Breast epithelium (tissue), 4 donors: ENCODE results near the gene EFEMP1. TPM values are rescaled to one million over a fixed set of nuclear protein-coding genes. Genes with fewer than 3 reads are reported as not detected.
"Not testable (repeated sequence)": the region's sequence is repeated elsewhere in the genome, so short reads cannot be mapped to it uniquely, and the experiment has no call there.

ENCODE experiments used
- DNase-seq, 2 donors: peaks; one replicate each; pipeline ENCODE4 v3.0.0-alpha.2; 2019; ENCODE audit warnings: low spot score in 2 of 2
- H3K27ac ChIP-seq, 2 donors: fragments of 200-600 bp; sonication (generic) in 1 of 2; one replicate each; pipeline ENCODE4 v1.5.1; 2016 to 2019; ENCODE audit warnings: mild to moderate bottlenecking in 1 of 2
- H3K27me3 ChIP-seq, 2 donors: fragments of 200-600 bp; sonication (generic) in 1 of 2; one replicate each; pipeline versions ENCODE4 v1.5.1 to v1.6.0; 2017 to 2019; ENCODE audit warnings: control low read depth in 1 of 2, mild to moderate bottlenecking in 1 of 2
- H3K36me3 ChIP-seq: fragments of 200-600 bp; one replicate; pipeline ENCODE4 v1.5.1; 2019
- H3K4me1 ChIP-seq, 2 donors: fragments of 200-600 bp; sonication (generic); one replicate each; pipeline ENCODE4 v1.5.1; 2016 to 2019; ENCODE audit warnings: control low read depth in 1 of 2
- H3K4me3 ChIP-seq, 3 donors: fragments of 200-600 bp; sonication (generic); 1 replicate in 2 of 3; 2 replicates in 1 of 3; pipeline ENCODE4 v1.5.1; 2016 to 2019; ENCODE audit warnings: mild to moderate bottlenecking in 3 of 3, moderate library complexity in 2 of 3
- H3K9me3 ChIP-seq, 2 donors: fragments of 200-600 bp; sonication (generic) in 1 of 2; one replicate each; pipeline ENCODE4 v1.5.1; 2016 to 2019; ENCODE audit warnings: control low read depth in 1 of 2
- CTCF ChIP-seq, 3 donors: fragments of 450-650 bp; IDR thresholded peaks; one replicate each; pipeline ENCODE4 v1.5.1; 2016 to 2017; ENCODE audit warnings: antibody characterized with exemption in 3 of 3, mild to moderate bottlenecking in 3 of 3, moderate library complexity in 3 of 3
- POLR2A ChIP-seq: fragments of 450-650 bp; IDR thresholded peaks from one replicate; pipeline ENCODE4 v1.6.1; 2016; ENCODE audit warnings: antibody characterized with exemption, mild to moderate bottlenecking, moderate library complexity
- POLR2AphosphoS5 ChIP-seq, 3 donors: sonication (generic); formaldehyde crosslinking; IDR thresholded peaks; one replicate each; pipeline ENCODE4 v1.6.1; 2017; ENCODE audit warnings: antibody characterized with exemption in 3 of 3
- intact Hi-C: fragments of 100-400 bp; cut with DNase I; formaldehyde crosslinking; loops from one replicate; pipeline ENCODE4 v1.15.1; 2023; ENCODE audit warnings: low total_unique reads
- total RNA-seq, 3 donors: library from RNA; depleted of rRNA; stranded (reverse); fragments of >200 nt; gene quantifications; one replicate each; pipeline ENCODE4 v1.1.0, GENCODE V29; 2016

EFEMP1 gene
- total RNA-seq, 3 donors from 2014 or later: 186 to 445 (median 273) TPM

GRCh38 chr2:55827855-55828254, 95.7 kb downstream of the EFEMP1 start:
- no peaks in the 10 kb centered on the region for H3K4me1 ChIP-seq
- H3K36me3 ChIP-seq: no peaks in the 10 kb centered on the region
- H3K27me3 ChIP-seq: no peaks in the 10 kb centered on the region
- intact Hi-C loops: no loop called here
- H3K27ac ChIP-seq: no peak overlapping the region
- DNase-seq: no peak
- no peaks in the 10 kb centered on the region for H3K9me3 ChIP-seq
- H3K4me3 ChIP-seq: no peak overlapping the region
- no peak for TF ChIP-seq CTCF (IDR thresholded peaks at IDR 0.05)
- TF ChIP-seq POLR2A: no peak
- no peak for TF ChIP-seq POLR2AphosphoS5 (IDR thresholded peaks at IDR 0.05)

GRCh38 chr2:55827428-55827827, 96.2 kb downstream of the EFEMP1 start:
- H3K27me3 ChIP-seq, H3K9me3 ChIP-seq, intact Hi-C loops, H3K36me3 ChIP-seq, H3K27ac ChIP-seq, DNase-seq, H3K4me1 ChIP-seq, H3K4me3 ChIP-seq: not testable (repeated sequence)

GRCh38 chr2:55826246-55826645, 97.3 kb downstream of the EFEMP1 start:
- no peaks in the 10 kb centered on the region for H3K36me3 ChIP-seq
- H3K4me1 ChIP-seq: no peaks in the 10 kb centered on the region
- intact Hi-C loops: no loop called here
- TF ChIP-seq CTCF (IDR thresholded peaks at IDR 0.05) (no peak), POLR2AphosphoS5 (IDR thresholded peaks at IDR 0.05) (no peak), POLR2A (no peak)
- H3K4me3 ChIP-seq: no peak overlapping the region
- no peak for DNase-seq
- no peaks in the 10 kb centered on the region for H3K27me3 ChIP-seq
- no peak overlapping the region for H3K27ac ChIP-seq
- H3K9me3 ChIP-seq: no peaks in the 10 kb centered on the region

- TF ChIP-seq CTCF (IDR thresholded peaks at IDR 0.05): no peak
- no peak for TF ChIP-seq POLR2AphosphoS5 (IDR thresholded peaks at IDR 0.05)
- TF ChIP-seq POLR2A: no peak
- no peak for DNase-seq
Measured at GRCh38 chr2:55824551-55825096, 99.0 kb downstream of the EFEMP1 start.

More at GRCh38 chr2:55824551-55825096, 99.0 kb downstream of the EFEMP1 start:
- Histone ChIP-seq H3K27ac (no peak overlapping the region), H3K4me1 (no peaks in the 10 kb centered on the region), H3K36me3 (no peaks in the 10 kb centered on the region), H3K9me3 (no peaks in the 10 kb centered on the region), H3K4me3 (no peak overlapping the region), H3K27me3 (no peaks in the 10 kb centered on the region)
- intact Hi-C loops: no loop called here

Other genes starting within 250 kb of the EFEMP1 start
- 10 to 100 TPM; 11.5 to 24.9 (median 21.8) TPM for gene PNPT1, start 229.9 kb downstream of the EFEMP1 start, total RNA-seq